ENCODE results near the gene EIPR1. TPM values are rescaled to one million over a fixed set of nuclear protein-coding genes. Genes with fewer than 3 reads are reported as not detected.
A peak's percentile ranks its signal among the peaks of the same experiment; 100 is the strongest.
"Not testable (repeated sequence)": the region's sequence is repeated elsewhere in the genome, so short reads cannot be mapped to it uniquely, and the experiment has no call there.

The EIPR1 gene
- total RNA-seq, 2 experiments from 2014 or later: 31.0 to 34.6 TPM

DNA sequence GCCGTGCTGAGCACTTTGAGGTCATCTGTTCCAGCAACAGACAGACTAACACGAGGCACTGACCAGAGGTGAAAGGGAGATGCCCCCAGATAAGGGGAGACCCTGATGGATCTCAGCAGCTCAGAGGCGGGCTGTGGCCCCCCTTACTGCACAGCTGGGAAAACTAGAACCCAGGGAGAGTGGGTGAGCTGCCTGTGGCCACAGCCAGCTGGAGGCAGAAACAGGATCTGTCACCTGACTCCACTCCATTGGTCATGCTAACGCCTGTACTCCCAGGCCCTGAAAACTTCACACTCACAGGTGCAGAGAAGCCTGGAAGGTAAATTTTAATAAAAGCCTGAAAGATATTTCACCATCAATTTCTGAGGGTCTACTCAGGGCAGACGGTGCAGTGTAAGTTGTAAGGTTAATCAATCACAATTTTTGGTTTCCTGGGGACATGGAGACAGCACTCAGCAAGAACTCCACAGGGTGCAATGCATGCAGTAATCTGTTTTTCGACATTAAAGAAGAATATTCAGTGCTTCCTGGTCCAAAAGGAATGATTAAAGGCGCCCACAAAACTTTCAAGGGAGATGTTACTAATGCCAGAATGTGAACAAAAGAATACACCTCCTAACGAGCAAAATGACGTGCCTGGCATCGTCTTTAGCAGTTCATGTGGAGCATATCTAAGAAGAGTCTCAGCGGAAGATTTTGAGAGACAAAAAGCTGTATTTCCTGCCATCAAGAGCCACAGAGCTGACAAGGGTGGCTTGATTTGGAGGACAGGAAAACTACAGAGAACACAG, 173.4 kb downstream of the EIPR1 start:
- Mint-ChIP-seq H3K4me3 (no peak overlapping the region), H3K27me3 (no peaks in the 10 kb centered on the region), H3K9me3 (no peaks in the 10 kb centered on the region), H3K4me1 (peaks cover 4% of the 10 kb centered on the region), H3K27ac (peak overlapping the region; percentile 43), H3K36me3 (peaks cover 6% of the 10 kb centered on the region)
- no peak for DNase-seq
- no peak for ATAC-seq (ENCODE audit: low read depth)
- POLR2A ChIA-PET: no interaction called here

DNA sequence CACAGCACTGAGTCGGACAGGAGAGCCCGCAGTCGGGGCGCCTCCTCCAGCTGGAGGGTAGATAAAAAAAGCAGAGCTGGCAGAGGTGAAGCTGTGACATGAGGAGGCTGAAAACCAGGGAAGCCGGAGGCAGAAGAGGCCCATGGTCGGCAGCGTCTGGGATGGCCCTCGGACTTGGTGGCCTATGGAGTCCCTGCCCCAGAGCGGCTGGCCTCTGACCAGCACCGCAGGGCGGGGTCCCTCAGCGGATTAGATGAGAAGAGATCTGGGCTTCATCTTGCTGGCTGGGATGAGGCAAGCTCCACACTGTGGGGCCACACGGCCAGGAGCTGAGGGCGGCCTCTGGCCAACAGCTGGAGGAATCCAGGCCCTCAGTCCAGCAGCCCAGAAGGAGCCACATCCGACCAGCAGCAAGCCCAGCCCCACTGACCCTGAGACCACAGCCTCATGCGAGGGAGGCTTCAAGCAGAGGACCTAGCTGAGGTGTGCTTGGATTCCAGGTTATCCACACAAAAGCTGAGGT, 174.1 kb downstream of the EIPR1 start:
- DNase-seq (no peak), ATAC-seq (ENCODE audit: low read depth) (no peak)
- Mint-ChIP-seq H3K27ac (no peak overlapping the region), H3K27me3 (no peaks in the 10 kb centered on the region), H3K4me3 (no peak overlapping the region), H3K4me1 (peaks cover 4% of the 10 kb centered on the region), H3K36me3 (peaks cover 6% of the 10 kb centered on the region), H3K9me3 (no peaks in the 10 kb centered on the region)
- POLR2A ChIA-PET: no interaction called here

DNA sequence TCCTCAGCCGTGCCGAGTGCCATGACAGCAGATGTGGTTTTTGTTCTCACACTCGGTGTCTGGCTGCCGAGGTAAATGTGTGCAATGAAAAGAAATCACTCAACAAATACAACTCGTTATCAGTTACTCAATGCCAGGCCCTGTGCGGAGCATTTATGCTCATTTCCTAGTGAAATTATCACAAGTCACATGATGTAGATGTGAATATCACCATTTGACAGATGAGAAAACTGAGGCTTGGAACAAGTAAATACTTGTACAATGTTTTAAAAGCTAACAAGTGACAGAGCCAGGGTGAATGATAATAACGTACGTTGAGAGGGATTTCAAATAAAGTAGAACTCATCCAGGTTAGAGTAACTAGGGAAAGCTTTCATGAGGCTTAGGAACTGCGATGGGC, 174.7 kb downstream of the EIPR1 start:
- Mint-ChIP-seq H3K4me1 (peaks cover 4% of the 10 kb centered on the region), H3K4me3 (no peak overlapping the region), H3K27me3 (no peaks in the 10 kb centered on the region), H3K9me3 (no peaks in the 10 kb centered on the region), H3K27ac (no peak overlapping the region), H3K36me3 (peaks cover 6% of the 10 kb centered on the region)
- ATAC-seq (ENCODE audit: low read depth) (no peak), DNase-seq (no peak)
- POLR2A ChIA-PET: no interaction called here

DNA sequence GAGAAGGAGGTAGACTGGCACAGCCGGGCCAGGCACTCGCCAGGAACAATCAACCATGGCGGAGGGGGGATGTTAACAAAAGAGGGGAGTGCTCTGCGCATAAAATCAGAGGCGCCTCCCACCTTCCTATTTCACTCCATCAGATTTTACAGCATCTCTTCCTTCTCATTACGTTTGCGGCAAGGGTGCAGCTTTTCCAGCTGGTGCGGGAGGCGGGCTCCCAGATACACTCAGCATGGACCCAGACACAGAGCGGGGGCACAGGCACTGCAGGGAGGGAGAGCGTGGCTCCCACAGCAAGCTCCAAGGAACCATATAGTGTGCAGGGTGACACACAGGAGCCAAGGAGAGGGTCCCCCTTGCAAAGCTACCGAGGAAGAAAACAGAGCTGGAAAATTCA, 176.3 kb downstream of the EIPR1 start:
- POLR2A ChIA-PET: no interaction called here
- no peak for ATAC-seq (ENCODE audit: low read depth)

DNA sequence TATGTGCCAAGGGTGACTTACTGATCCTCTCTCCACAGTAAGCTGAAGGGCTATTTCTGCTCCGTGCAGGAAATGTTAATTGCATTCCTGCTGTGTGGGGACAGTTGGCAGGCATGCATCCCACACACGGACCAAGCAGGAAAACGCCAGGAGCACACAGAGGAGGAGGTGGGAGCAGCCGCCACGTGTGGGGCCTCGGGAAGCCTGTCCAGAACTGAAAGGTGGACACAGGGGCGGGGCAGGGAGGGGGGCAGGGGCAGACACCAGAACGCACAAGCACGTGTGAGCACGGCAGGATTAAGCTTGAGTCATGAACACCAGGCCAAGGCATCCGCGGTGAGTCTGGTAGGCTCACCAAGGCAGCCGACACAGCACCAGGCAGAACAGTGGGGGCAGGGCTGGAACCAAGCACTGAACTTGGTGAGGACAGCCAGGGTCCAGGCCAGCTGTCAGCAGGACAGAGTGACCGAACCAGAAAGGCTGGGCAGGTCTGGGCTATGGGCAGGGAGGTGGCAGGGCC, 177.1 kb downstream of the EIPR1 start:
- no peak for ATAC-seq (ENCODE audit: low read depth)
- DNase-seq: no peak
- Mint-ChIP-seq H3K27ac (no peak overlapping the region), H3K36me3 (peaks cover 2% of the 10 kb centered on the region), H3K27me3 (no peaks in the 10 kb centered on the region), H3K4me1 (peaks cover 4% of the 10 kb centered on the region), H3K9me3 (no peaks in the 10 kb centered on the region), H3K4me3 (no peak overlapping the region)
- POLR2A ChIA-PET: no interaction called here

More for the DNA sequence above, 176.3 kb downstream of the EIPR1 start:
- no peaks in the 10 kb centered on the region for H3K9me3 Mint-ChIP-seq
- no peaks in the 10 kb centered on the region for H3K27me3 Mint-ChIP-seq
- H3K4me1 Mint-ChIP-seq: peaks cover 4% of the 10 kb centered on the region
- H3K36me3 Mint-ChIP-seq: peaks cover 6% of the 10 kb centered on the region
- H3K27ac Mint-ChIP-seq: no peak overlapping the region
- no peak overlapping the region for H3K4me3 Mint-ChIP-seq
- no peak for DNase-seq

DNA sequence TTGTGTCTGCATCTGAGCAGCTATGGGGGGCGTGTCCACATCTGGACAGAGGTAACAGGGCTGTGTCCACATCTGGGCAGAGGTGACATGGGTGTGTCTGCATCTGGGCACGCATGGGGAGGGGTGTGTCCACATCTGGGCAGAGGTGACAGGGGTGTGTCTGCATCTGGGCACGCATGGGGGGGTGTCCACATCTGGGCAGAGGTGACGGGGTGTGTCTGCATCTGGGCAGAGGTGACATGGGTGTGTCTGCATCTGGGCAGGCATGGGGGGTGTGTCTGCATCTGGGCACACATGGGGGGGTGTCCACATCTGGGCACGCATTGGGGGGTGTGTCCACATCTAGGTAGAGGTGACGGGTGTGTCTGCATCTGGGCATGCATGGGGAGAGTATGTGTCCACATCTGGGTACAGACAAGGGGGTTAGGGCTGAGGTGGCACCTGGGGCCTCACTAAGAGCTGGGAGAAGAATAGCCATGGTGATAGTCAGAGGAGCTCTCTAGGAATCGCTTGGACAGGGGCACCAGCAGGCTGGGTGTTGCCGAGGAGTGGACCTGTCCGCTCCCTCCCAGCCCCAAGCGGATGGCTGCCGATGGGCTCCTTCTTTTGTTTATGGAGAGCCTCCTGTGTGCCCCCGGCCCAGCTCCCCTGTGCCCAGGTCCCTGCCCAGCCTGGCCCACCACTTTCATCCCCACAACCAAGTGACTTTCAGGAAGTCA, 177.8 kb downstream of the EIPR1 start:
- DNase-seq (no peak), ATAC-seq (ENCODE audit: low read depth) (no peak)
- Mint-ChIP-seq H3K4me3 (no peak overlapping the region), H3K9me3 (no peaks in the 10 kb centered on the region), H3K4me1 (peaks cover 4% of the 10 kb centered on the region), H3K27me3 (no peaks in the 10 kb centered on the region), H3K36me3 (peaks cover 2% of the 10 kb centered on the region), H3K27ac (no peak overlapping the region)
- POLR2A ChIA-PET: no interaction called here

DNA sequence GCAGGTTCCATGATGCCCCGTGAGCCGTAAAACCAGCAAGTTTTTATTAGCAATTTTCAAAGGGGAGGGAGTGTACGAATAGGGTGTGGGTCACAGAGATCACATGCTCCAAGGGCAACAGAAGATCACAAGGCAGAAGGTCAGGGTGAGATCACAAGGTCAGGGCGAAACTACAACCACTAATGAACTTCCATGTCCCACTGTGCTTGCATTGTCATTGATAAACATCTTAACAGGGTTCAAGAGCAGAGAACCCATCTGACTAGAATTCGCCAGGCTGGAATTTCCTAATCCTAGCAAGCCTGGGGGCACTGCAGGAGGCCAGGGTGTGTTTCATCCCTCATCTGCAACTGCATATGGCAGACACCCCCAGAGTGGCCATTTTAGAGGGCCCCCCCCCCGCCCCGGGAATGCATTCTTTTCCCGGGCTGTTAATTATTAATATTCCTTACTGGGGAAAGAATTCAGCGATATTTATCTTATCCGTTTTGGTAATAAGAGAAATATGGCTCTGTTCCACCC, 178.9 kb downstream of the EIPR1 start:
- ATAC-seq (ENCODE audit: low read depth); H3K9me3 Mint-ChIP-seq; DNase-seq; POLR2A ChIA-PET; H3K36me3 Mint-ChIP-seq; H3K4me1 Mint-ChIP-seq; H3K27ac Mint-ChIP-seq; H3K27me3 Mint-ChIP-seq; H3K4me3 Mint-ChIP-seq: not testable (repeated sequence)

DNA sequence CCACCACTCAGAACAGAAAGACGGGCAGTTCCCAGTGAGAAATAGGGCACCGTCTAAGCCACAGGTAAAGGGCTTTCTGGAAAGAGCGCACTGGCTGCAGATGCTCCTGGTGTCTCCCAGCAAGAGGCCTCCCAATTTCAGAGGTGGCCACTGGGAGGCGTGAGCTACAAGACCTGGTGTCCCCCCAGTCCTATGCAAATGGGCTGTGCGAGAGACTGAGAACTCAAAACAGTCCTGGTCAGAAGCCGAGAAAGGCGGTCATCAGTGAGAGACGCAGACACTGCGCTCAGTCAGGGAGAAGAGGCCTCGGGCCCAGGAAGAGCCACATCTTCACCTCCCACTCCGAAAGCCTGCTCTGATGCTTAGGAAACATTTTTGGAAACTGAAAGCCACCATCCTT, 179.5 kb downstream of the EIPR1 start:
- Mint-ChIP-seq H3K9me3 (no peaks in the 10 kb centered on the region), H3K27me3 (no peaks in the 10 kb centered on the region), H3K36me3 (peaks cover under 1% of the 10 kb centered on the region), H3K4me1 (no peaks in the 10 kb centered on the region), H3K4me3 (no peak overlapping the region), H3K27ac (no peak overlapping the region)
- ATAC-seq (ENCODE audit: low read depth) (no peak), DNase-seq (no peak)
- POLR2A ChIA-PET: no interaction called here

DNA sequence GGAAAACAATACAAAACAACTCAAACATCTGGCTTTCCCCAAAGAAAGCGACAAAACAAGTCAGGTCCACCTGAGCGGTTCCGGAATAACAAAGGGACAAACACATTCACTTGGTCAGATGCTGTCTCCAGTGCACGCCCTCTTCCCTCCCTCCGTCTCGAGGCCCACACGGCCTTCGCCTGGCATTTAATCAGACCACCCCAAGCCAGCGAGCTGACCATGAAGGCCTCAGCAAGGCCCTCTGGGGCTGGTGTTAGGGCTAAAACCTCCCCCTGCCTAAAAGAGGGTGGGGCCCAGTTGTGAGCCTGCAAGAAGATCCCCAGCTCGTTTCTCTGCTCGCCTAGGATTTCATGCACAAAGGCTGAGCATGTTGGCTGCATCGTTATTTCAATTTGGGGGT, 180.3 kb downstream of the EIPR1 start:
- DNase-seq (no peak), ATAC-seq (ENCODE audit: low read depth) (no peak)
- Mint-ChIP-seq H3K9me3 (no peaks in the 10 kb centered on the region), H3K27me3 (no peaks in the 10 kb centered on the region), H3K36me3 (no peaks in the 10 kb centered on the region), H3K4me3 (no peak overlapping the region), H3K4me1 (no peaks in the 10 kb centered on the region), H3K27ac (no peak overlapping the region)
- POLR2A ChIA-PET: no interaction called here

DNA sequence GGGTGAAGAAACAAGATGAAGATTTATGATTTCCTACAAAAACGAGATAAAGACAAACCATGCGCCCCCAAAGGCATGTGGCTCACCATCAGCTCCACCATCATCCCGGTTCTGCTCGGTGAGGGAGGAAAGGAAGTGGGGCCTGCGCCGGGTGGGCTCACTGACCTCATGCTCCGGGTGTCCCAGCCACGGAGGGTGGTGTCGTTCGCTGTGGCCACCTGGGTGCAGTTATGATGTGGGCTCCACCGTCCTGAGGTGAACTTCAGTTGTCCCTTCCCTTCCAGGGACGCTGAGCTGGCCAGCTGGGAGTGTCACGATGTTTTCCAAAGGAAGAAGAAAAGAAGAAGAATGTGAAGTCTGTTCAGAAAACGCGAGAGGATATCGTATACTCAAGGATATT, 180.9 kb downstream of the EIPR1 start:
- Mint-ChIP-seq H3K27ac (no peak overlapping the region), H3K4me1 (no peaks in the 10 kb centered on the region), H3K36me3 (no peaks in the 10 kb centered on the region), H3K4me3 (no peak overlapping the region), H3K27me3 (no peaks in the 10 kb centered on the region), H3K9me3 (no peaks in the 10 kb centered on the region)
- ATAC-seq (ENCODE audit: low read depth) (no peak), DNase-seq (no peak)
- POLR2A ChIA-PET: no interaction called here

DNA sequence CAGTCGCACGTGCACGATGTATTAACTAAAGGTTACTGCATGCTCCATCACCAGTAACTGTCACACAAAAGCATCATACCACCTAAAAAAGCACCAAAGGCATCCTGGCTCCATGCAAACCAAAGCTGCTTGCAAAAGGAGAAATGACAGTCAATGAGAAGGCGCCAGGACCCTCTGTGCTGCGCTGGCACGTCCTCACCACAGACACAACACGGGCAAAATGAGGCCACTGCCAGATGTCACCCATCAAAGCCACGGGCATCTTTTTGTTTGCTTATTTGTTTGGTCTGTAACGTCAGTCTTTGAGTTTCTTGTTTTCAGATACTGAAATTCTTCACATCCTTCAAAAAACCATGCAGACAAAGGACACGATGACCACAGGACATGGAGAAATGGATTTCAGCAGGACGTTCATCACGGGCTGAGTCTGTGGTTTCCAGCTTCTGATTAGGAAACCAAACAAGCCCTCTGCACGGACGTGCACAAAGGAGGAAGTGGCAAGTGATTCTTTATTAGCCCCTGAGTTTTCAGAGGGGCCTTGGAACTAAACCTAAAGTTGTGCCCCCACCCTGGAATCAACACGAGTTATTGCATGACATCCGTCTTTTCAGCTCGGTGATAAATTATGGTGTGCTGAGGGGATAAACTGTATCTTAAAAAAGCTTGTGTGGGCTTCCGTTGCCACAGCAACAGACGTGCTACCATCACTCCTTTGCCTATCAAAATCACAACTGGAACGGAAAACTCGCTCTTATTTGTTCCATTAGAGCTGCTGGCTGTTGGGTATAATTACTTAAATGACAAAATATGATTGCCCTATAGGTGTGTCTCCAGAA, 181.8 kb downstream of the EIPR1 start:
- DNase-seq (no peak), ATAC-seq (ENCODE audit: low read depth) (no peak)
- H3K4me3 Mint-ChIP-seq: no peak overlapping the region
- POLR2A ChIA-PET: no interaction called here
- no peaks in the 10 kb centered on the region for H3K36me3 Mint-ChIP-seq
- H3K27ac Mint-ChIP-seq: no peak overlapping the region
- H3K4me1 Mint-ChIP-seq: no peaks in the 10 kb centered on the region
- no peaks in the 10 kb centered on the region for H3K9me3 Mint-ChIP-seq
- no peaks in the 10 kb centered on the region for H3K27me3 Mint-ChIP-seq

DNA sequence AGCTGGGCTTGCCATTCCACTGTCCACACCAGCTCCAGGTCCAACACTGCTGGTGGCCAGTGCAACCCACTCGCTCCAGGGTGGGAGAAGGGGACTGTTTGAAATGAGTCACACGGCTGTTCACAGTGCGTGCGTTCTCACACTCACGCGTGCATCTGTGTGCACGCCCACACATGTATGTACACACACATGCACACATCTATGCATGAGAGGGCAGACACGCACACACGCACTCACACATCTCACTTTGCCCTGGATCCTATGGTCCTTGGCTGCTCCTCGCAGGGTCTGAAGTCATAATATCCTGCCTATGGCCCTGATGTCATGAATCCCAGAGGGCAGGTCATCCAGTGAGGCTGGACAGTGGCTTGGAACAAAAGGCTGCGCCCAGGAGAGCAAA, 182.8 kb downstream of the EIPR1 start:
- POLR2A ChIA-PET: no interaction called here

More for the DNA sequence above, 182.8 kb downstream of the EIPR1 start:
- Mint-ChIP-seq H3K4me1 (no peaks in the 10 kb centered on the region), H3K4me3 (no peak overlapping the region), H3K27ac (no peak overlapping the region), H3K9me3 (no peaks in the 10 kb centered on the region), H3K27me3 (no peaks in the 10 kb centered on the region), H3K36me3 (no peaks in the 10 kb centered on the region)
- DNase-seq: no peak
- no peak for ATAC-seq (ENCODE audit: low read depth)

Data from activated naive CD8-positive, alpha-beta T cell treated with anti-CD3 and anti-CD28 coated beads, Interleukin-2, amount 10 ng/mL, durations not matched to agents 7 days and 5 days (primary cell).